HepG2 (cell line): ENCODE measurements around the gene CHMP6. TPM values are rescaled to one million over a fixed set of nuclear protein-coding genes. Genes with fewer than 3 reads are reported as not detected.

ENCODE experiments used
- ATF2 ChIP-seq: sonication (generic); formaldehyde crosslinking; IDR thresholded peaks from 2 replicates; pipeline ENCODE4 v1.4.0; 2020; ENCODE audit warnings: missing genetic modification reagents
- GMEB1 ChIP-seq: sonication (generic); formaldehyde crosslinking; IDR thresholded peaks from 2 replicates; pipeline ENCODE4 v1.5.1; 2020; ENCODE audit warnings: missing genetic modification reagents, mild to moderate bottlenecking, borderline replicate concordance
- KDM2A ChIP-seq: sonication (generic); formaldehyde crosslinking; IDR thresholded peaks from 2 replicates; pipeline ENCODE4 v1.4.0; 2020; ENCODE audit warnings: low read depth, missing genetic modification reagents, borderline replicate concordance
- KLF15 ChIP-seq: sonication (generic); formaldehyde crosslinking; IDR thresholded peaks from 2 replicates; pipeline ENCODE4 v1.8.1; 2023; ENCODE audit warnings: borderline replicate concordance, mild to moderate bottlenecking, inconsistent platforms, missing genetic modification reagents, mixed read lengths
- SIN3A ChIP-seq: IDR thresholded peaks from 2 replicates; pipeline ENCODE4 v1.6.1; 2011; ENCODE audit warnings: low read depth, mild to moderate bottlenecking, control low read depth, low read length, borderline replicate concordance
- ZBTB40 ChIP-seq, 2 experiments: fragments of 450-650 bp in 1 of 2; sonication (generic) in 1 of 2; formaldehyde crosslinking in 1 of 2; IDR thresholded peaks; 2 replicates each; pipeline versions ENCODE4 v1.6.1 to v1.8.0; 2016 to 2022; ENCODE audit warnings: antibody characterized with exemption in 1 of 2, mild to moderate bottlenecking in 1 of 2, missing genetic modification reagents in 1 of 2
- ZFX ChIP-seq: sonication (generic); formaldehyde crosslinking; IDR thresholded peaks from 2 replicates; pipeline ENCODE4 v1.4.0; 2020; ENCODE audit warnings: mild to moderate bottlenecking, low read depth, missing genetic modification reagents, moderate library complexity
- ZNF646 ChIP-seq: sonication (generic); formaldehyde crosslinking; IDR thresholded peaks from 2 replicates; pipeline ENCODE4 v1.9.0; 2021; ENCODE audit warnings: mild to moderate bottlenecking, missing genetic modification reagents
- polyA plus RNA-seq, 8 experiments: library from polyadenylated mRNA; depleted of rRNA in 3 of 8; stranded (reverse) in 7 of 8; unstranded in 1 of 8; fragments of >200 nt; fragmentation: Illumina TruSeq in 4 of 8; extraction: Trizol in 4 of 8; gene quantifications; 2 replicates each; pipeline versions ENCODE4 v1.2.1 to v1.2.3, GENCODE V29; 2011 to 2016; ENCODE audit warnings: low read depth in 4 of 8, missing spikeins in 1 of 8, mixed read lengths in 1 of 8; ENCODE audit not compliant: insufficient read depth in 1 of 8
- total RNA-seq, 5 experiments: library from RNA; depleted of rRNA; stranded (reverse); fragments of >200 nt; fragmentation: Illumina TruSeq; extraction: Trizol; gene quantifications; 2 replicates each; pipeline ENCODE4 v1.2.3, GENCODE V29; 2016; ENCODE audit warnings: low read depth in 1 of 5

Gene CHMP6
- total and polyA plus RNA-seq, 2 of the 13 experiments (the other 11 are each of a cell fraction or from before 2014, with no cell fraction given), result 11.1 to 24.2 TPM

- TF ChIP-seq GMEB1 (CRISPR knock-in tag) (no peak), SIN3A (no peak), KDM2A (peak; percentile 83; the same call in 1 of the 2 replicates), KLF15 (CRISPR knock-in tag) (no peak), ZBTB40 (IDR thresholded peaks at IDR 0.05) (no peak), ZBTB40 (CRISPR knock-in tag; IDR thresholded peaks at IDR 0.05) (no peak), ATF2 (no peak), ZNF646 (no peak), ZFX (CRISPR knock-in tag) (no peak)
Measured at GRCh38 chr17:81003711-81004475, 12.3 kb downstream of the CHMP6 start (continued).
